Measurements from ENCODE around the gene ZNF280B.
"Not testable (repeated sequence)": the region's sequence is repeated elsewhere in the genome, so short reads cannot be mapped to it uniquely, and the experiment has no call there.

Gene ZNF280B

GRCh38 chr22:22506736-22507135, 1.8 kb downstream of the ZNF280B start:
- DNase-seq = no peak

- no peak for DNase-seq
Measured at GRCh38 chr22:22498267-22498666, 10.3 kb downstream of the ZNF280B start.

GRCh38 chr22:22491589-22491988, 17.0 kb downstream of the ZNF280B start:
- DNase-seq = not testable (repeated sequence)

DNA sequence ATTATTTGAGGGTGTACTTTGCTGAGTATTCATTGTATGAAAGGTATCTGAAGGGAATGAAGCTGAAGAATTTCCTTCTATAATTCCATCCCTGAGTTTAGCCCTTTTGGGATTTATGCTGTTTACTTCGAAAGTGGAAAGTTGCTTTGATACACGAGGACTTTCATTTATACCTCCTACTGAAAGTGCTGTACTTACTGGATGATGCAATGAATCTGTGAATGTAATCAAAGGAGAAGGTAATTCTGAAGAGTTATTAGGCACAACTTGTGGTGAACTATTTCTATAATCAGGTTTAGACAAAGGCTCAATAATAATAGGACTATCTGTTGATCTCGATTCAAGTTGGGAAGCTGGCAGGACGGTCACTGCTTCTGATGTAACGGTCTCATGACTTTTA, 19.8 kb downstream of the ZNF280B start:
- DNase-seq = no peak

DNA sequence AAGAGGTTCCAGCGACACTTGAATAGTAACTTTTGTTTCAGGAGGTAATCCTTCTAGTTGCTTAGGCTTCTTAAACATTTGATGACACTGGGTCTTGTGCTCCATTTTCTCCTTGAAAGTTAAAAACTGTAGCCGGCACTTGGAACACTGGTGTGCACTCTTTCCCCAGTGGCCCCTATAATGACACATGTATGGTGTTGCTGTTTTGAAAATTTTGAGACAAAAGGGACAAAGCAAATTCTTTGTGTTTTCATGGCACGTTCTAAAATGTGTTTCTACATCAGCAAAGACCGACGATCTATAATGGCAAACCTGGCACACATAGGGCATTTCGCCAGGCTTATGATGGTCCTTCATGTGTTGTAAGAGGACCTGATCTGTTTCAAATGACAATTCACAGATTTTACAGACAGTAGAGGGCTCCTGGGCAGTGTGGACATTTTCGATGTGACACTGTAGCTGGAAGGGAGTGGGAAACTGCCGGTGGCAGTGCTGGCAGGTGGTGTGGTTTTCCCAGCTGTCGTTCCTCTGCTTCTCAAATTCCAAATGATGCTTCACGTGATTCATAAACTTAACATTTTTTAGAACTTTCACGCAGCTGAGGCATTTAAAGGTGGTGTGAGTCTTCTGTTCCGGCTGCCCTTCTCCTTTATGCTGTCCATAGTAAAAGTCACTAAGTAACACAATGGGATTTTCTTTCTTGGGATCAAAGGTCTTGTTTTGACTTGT, 20.5 kb downstream of the ZNF280B start:
- DNase-seq = no peak

- no peak for DNase-seq
Measured at GRCh38 chr22:22487059-22487458, 21.5 kb downstream of the ZNF280B start.

DNA sequence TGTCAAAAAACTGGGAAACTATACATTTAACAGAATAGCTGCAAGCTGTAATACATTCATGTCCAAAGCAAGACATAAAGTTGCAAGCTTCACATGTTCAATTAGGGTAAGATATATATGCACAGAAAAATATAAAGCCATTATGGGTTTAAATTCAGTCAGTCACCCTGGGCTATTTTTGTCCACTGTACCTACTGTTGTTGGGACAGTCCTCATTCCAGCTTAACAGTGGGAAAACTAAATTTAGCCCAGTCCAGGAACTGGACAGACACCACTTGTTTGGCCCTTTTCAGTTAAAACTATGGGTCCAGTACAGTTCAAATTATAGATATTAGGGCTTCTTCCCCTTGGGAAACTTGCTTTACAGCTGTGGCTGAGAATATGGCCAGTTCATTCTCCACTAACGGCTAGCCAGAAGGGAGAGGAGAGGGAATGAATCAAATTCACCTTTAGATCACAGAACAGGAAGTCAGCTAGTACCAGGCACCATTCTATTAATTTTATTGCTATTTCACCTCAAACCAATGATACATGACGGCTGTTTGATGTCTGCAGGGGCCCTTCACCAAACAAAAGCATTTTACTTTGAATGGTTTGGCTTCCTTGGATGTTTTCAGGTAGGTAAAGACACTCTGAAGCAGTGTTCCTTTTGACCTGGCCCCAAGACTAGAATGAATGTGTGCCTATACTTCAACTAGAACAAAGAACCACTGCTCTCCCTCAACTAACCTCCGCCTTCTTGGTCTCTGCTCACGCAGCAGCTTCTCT, 22.2 kb downstream of the ZNF280B start:
- DNase-seq = no peak

DNA sequence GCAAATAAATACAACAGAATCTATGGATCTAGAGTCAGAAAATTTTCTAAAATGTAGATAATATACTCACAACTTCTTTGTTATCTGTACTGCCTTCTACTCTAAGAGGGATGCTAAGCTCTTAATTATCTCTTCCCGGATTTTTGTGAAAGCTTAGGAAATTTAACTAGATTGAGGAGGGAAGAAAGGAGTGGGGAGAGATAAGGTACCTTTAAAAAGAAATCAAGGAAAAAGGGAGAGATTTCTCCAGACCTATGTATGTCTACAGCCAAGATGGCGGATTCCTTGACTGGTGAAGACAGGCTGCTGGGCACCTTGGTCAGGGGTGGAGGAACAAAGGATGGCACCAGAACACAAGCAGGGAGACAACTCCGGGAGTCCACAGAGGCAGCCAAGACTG, 23.0 kb downstream of the ZNF280B start:
- DNase-seq = no peak

GRCh38 chr22:22484023-22484422, 24.5 kb downstream of the ZNF280B start:
- no peak for DNase-seq

- no peak for DNase-seq
Measured at GRCh38 chr22:22480940-22481339, 27.6 kb downstream of the ZNF280B start.

DNA sequence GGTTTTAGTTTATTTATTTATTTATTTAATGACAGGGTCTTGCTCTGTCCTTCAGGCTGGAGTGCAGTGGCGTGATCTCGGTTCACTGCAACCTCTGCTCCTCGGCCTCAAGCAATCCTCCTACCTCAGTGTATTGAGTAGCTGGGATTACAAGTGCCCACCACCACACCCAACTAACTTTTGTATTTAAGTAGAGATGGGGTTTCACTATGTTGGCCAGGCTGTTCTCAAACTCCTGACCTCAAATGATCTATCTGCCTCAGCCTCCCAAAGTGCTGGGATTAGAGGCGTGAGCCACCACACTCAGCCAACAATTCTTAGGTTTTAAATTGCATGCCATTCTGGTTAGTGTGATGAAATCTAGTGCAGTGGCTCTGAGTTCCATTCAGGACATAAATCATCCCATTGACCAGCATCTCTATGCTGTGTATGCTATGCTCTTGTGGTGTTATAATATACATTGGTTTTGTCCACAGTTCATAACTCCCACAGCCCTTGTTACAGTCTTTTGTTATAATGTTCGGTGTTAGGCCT, 28.5 kb downstream of the ZNF280B start:
- DNase-seq = no peak

GRCh38 chr22:22479116-22479515, 29.4 kb downstream of the ZNF280B start:
- DNase-seq = no peak

GRCh38 chr22:22478470-22478869, 30.1 kb downstream of the ZNF280B start:
- DNase-seq = no peak

DNA sequence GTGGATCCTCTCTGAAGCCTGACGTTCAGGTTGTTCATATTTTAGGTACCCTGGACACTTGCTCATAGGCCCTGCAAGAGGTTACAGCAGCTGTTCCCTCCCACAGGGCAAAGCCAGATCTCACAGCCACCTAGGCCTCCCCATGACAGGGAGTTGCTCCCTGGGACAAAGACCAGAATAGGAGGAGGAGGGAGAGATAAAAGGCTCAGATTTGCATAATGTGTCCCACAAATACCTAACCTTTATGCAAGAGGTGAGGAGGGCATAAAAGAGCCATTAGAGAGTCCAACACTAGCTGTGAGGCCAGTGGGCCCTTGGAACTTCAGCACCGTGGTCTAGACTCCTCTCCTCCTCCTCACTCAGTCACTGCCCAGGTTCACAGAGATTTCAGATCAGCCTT, 33.8 kb downstream of the ZNF280B start:
- no peak for DNase-seq

DNA sequence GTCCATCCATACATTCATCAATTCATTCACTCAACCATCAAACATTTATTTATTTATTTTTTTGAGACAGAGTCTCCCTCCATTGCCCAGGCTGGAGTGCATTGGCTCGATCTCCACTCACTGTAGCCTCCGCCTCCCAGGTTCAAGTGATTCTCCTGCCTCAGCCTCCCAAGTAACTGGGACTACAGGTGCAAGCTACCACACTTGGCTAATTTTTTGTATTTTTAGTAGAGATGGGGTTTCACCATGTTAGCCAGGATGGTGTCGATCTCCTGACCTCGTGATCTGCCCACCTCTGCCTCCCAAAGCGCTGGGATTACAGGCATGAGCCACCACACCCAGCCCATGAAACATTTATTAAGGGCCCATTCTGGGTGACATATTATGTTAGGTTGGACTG, 37.4 kb downstream of the ZNF280B start:
- DNase-seq = not testable (repeated sequence)

GRCh38 chr22:22469527-22469926, 39.0 kb downstream of the ZNF280B start:
- DNase-seq = no peak

GRCh38 chr22:22468794-22469469, 39.6 kb downstream of the ZNF280B start:
- DNase-seq = not testable (repeated sequence)

- DNase-seq = no peak
Measured at GRCh38 chr22:22467112-22467511, 41.4 kb downstream of the ZNF280B start.

- DNase-seq = no peak
Measured at GRCh38 chr22:22465782-22466181, 42.8 kb downstream of the ZNF280B start.

GRCh38 chr22:22465094-22465602, 43.4 kb downstream of the ZNF280B start:
- no peak for DNase-seq

- DNase-seq = no peak
Measured at GRCh38 chr22:22464541-22465054, 43.9 kb downstream of the ZNF280B start.

- peak; percentile 36 for DNase-seq
Measured at GRCh38 chr22:22463855-22464540, 44.5 kb downstream of the ZNF280B start.

Data from stimulated activated CD4-positive, alpha-beta T cell treated with anti-CD3 and anti-CD28 coated beads, Interleukin-12 subunit alpha, Interleukin-12 subunit beta, amount 100 ng/mL, for 4 hours (primary cell).